Loucy (cell line): Measurements from ENCODE around the gene TARBP1.

Experiments
- H2AFZ ChIP-seq: fragments of 200-600 bp; sonication (generic); 2 replicates; pipeline ENCODE4 v1.6.0; 2016; ENCODE audit warnings: antibody characterized with exemption, mild to moderate bottlenecking, low read length, moderate library complexity
- H3F3A ChIP-seq: fragments of 200-600 bp; 2 replicates; pipeline ENCODE4 v1.6.0; 2016; ENCODE audit warnings: antibody characterized with exemption, low read depth, mild to moderate bottlenecking
- H3K27me3 ChIP-seq: fragments of 200-600 bp; sonication (generic); 2 replicates; pipeline ENCODE4 v1.6.1; 2014; ENCODE audit warnings: low read length, mild to moderate bottlenecking; ENCODE audit not compliant: insufficient read depth, poor library complexity, severe bottlenecking
- H3K36me3 ChIP-seq: fragments of 200-600 bp; sonication (generic); 2 replicates; pipeline ENCODE4 v1.6.1; 2016; ENCODE audit warnings: low read length; ENCODE audit not compliant: insufficient read depth
- H3K4me1 ChIP-seq: fragments of 200-600 bp; sonication (generic); 2 replicates; pipeline ENCODE4 v1.5.1; 2014; ENCODE audit warnings: low read length, mild to moderate bottlenecking; ENCODE audit not compliant: insufficient read depth, poor library complexity, severe bottlenecking
- H3K4me2 ChIP-seq: fragments of 200-600 bp; sonication (generic); 2 replicates; pipeline ENCODE4 v1.6.0; 2014; ENCODE audit warnings: antibody characterized with exemption, low read length, low read depth, mild to moderate bottlenecking; ENCODE audit not compliant: poor library complexity, severe bottlenecking
- H3K4me3 ChIP-seq: fragments of 200-600 bp; sonication (generic); 2 replicates; pipeline ENCODE4 v1.5.1; 2014; ENCODE audit warnings: low read length, mild to moderate bottlenecking, mixed read lengths; ENCODE audit not compliant: poor library complexity, severe bottlenecking
- H3K79me2 ChIP-seq: fragments of 200-600 bp; sonication (generic); 2 replicates; pipeline ENCODE4 v1.6.1; 2014; ENCODE audit warnings: low read length; ENCODE audit not compliant: insufficient read depth
- H3K9ac ChIP-seq: fragments of 200-600 bp; sonication (generic); 2 replicates; pipeline ENCODE4 v1.6.0; 2014; ENCODE audit warnings: mild to moderate bottlenecking, low read depth, low read length, moderate library complexity; ENCODE audit not compliant: poor library complexity, severe bottlenecking
- H3K9me2 ChIP-seq: fragments of 200-600 bp; sonication (generic); replicated peaks from 2 replicates; pipeline ENCODE4 v1.6.1; 2016; ENCODE audit warnings: low read depth, low read length, mixed read lengths
- H3K9me3 ChIP-seq: fragments of 200-600 bp; sonication (generic); 2 replicates; pipeline ENCODE4 v1.6.1; 2014; ENCODE audit warnings: mild to moderate bottlenecking, antibody characterized with exemption, low read length, low read depth; ENCODE audit not compliant: insufficient read depth
- H4K20me1 ChIP-seq: fragments of 200-600 bp; sonication (generic); 2 replicates; pipeline ENCODE4 v1.6.0; 2014; ENCODE audit warnings: antibody characterized with exemption, low read length, mild to moderate bottlenecking; ENCODE audit not compliant: insufficient read depth, poor library complexity, severe bottlenecking
- EZH2phosphoT487 ChIP-seq: fragments of 200-600 bp; IDR thresholded peaks from 2 replicates; pipeline ENCODE4 v1.6.1; 2018; ENCODE audit warnings: antibody characterized with exemption, mild to moderate bottlenecking, moderate library complexity, borderline replicate concordance
- TF ChIP-seq, protein P1 (sequence below): fragments of 200-600 bp; sonication (generic); conservative IDR thresholded peaks from 2 replicates; pipeline ENCODE4 v1.5.1; 2014; ENCODE audit warnings: mild to moderate bottlenecking, antibody characterized with exemption, low read length

TARBP1 gene

DNA sequence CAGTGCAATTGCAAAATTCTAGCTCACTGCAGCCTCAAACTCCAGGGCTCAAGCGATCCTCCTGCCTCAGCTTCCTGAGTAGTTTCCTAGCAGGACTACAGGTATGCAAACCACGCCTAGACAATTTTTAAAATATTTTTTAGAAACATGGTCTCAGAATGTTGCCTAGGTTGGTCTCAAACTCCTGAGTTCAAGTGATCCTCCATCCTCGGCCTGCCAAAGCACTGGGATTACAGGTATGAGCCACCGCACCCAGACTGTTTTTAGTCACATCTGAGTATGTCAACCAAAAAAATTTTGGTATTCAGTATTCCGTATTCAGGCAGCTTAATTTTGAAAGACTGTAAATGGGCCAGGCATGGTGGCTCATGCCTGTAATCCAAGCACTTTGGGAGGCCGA lies 11.2 kb downstream of the TARBP1 start:
- Histone ChIP-seq H3F3A (no peaks in the 10 kb centered on the region; the same call in 1 of the 2 replicates), H3K4me1 (peaks cover 14% of the 10 kb centered on the region), H3K27me3 (no peaks in the 10 kb centered on the region), H3K9ac (no peak overlapping the region), H2AFZ (no peak overlapping the region), H3K4me3 (no peak overlapping the region), H3K9me2 (no peaks in the 10 kb centered on the region), H3K4me2 (no peak overlapping the region), H3K36me3 (peaks cover 37% of the 10 kb centered on the region; the same call in 1 of the 2 replicates), H3K79me2 (peaks cover 18% of the 10 kb centered on the region), H4K20me1 (peaks cover 5% of the 10 kb centered on the region), H3K9me3 (no peaks in the 10 kb centered on the region)
- no peak for TF ChIP-seq EZH2phosphoT487
- TF ChIP-seq, protein P1, sequence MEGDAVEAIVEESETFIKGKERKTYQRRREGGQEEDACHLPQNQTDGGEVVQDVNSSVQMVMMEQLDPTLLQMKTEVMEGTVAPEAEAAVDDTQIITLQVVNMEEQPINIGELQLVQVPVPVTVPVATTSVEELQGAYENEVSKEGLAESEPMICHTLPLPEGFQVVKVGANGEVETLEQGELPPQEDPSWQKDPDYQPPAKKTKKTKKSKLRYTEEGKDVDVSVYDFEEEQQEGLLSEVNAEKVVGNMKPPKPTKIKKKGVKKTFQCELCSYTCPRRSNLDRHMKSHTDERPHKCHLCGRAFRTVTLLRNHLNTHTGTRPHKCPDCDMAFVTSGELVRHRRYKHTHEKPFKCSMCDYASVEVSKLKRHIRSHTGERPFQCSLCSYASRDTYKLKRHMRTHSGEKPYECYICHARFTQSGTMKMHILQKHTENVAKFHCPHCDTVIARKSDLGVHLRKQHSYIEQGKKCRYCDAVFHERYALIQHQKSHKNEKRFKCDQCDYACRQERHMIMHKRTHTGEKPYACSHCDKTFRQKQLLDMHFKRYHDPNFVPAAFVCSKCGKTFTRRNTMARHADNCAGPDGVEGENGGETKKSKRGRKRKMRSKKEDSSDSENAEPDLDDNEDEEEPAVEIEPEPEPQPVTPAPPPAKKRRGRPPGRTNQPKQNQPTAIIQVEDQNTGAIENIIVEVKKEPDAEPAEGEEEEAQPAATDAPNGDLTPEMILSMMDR, result no peak

GRCh38 chr1:234466945-234467344 lies 12.0 kb downstream of the TARBP1 start:
- H3K4me2 ChIP-seq, result no peak overlapping the region
- no peak overlapping the region for H3K4me3 ChIP-seq
- no peaks in the 10 kb centered on the region for H3K9me2 ChIP-seq
- H3K27me3 ChIP-seq, result no peaks in the 10 kb centered on the region
- H4K20me1 ChIP-seq, result no peaks in the 10 kb centered on the region
- peaks cover 10% of the 10 kb centered on the region; the same call in 1 of the 2 replicates for H3K79me2 ChIP-seq
- no peak for TF ChIP-seq EZH2phosphoT487
- TF ChIP-seq, protein P1, result no peak
- no peaks in the 10 kb centered on the region; the same call in 1 of the 2 replicates for H3F3A ChIP-seq
- H3K9me3 ChIP-seq, result no peaks in the 10 kb centered on the region
- H3K36me3 ChIP-seq, result peaks cover 43% of the 10 kb centered on the region; the same call in 1 of the 2 replicates
- peaks cover 8% of the 10 kb centered on the region for H3K4me1 ChIP-seq
- H2AFZ ChIP-seq, result no peak overlapping the region
- no peak overlapping the region for H3K9ac ChIP-seq

GRCh38 chr1:234463749-234464148 lies 15.2 kb downstream of the TARBP1 start:
- Histone ChIP-seq H3F3A (no peaks in the 10 kb centered on the region; the same call in 1 of the 2 replicates), H3K27me3 (no peaks in the 10 kb centered on the region), H3K36me3 (peaks cover 65% of the 10 kb centered on the region; the same call in 1 of the 2 replicates)

More at GRCh38 chr1:234463749-234464148, 15.2 kb downstream of the TARBP1 start:
- TF ChIP-seq, protein P1, result no peak
- TF ChIP-seq EZH2phosphoT487, result no peak
- no peak overlapping the region for H3K4me3 ChIP-seq
- H3K9me2 ChIP-seq, result no peaks in the 10 kb centered on the region
- no peak overlapping the region for H3K4me2 ChIP-seq
- H3K9ac ChIP-seq, result no peak overlapping the region
- no peaks in the 10 kb centered on the region for H3K79me2 ChIP-seq
- H4K20me1 ChIP-seq, result no peaks in the 10 kb centered on the region
- peaks cover 3% of the 10 kb centered on the region for H3K4me1 ChIP-seq
- no peak overlapping the region for H2AFZ ChIP-seq
- H3K9me3 ChIP-seq, result no peaks in the 10 kb centered on the region
